GM19240 (cell line): Measurements from ENCODE around the gene VMP1.
"Not testable (repeated sequence)": the region's sequence is repeated elsewhere in the genome, so short reads cannot be mapped to it uniquely, and the experiment has no call there.

Experiments
- DNase-seq: peaks from one replicate; pipeline ENCODE4 v3.0.0; 2011; ENCODE audit warnings: low spot score; ENCODE audit not compliant: insufficient read length

Gene VMP1

GRCh38 chr17:59806322-59806721, 98.9 kb downstream of the VMP1 start:
- not testable (repeated sequence) for DNase-seq

- DNase-seq, result no peak
These were observed 100.5 kb downstream of the VMP1 start for GRCh38 chr17:59807892-59808509.

- DNase-seq, result no peak
These were observed 103.4 kb downstream of the VMP1 start for GRCh38 chr17:59810894-59811153.

GRCh38 chr17:59811209-59811608, 103.8 kb downstream of the VMP1 start:
- no peak for DNase-seq

DNA sequence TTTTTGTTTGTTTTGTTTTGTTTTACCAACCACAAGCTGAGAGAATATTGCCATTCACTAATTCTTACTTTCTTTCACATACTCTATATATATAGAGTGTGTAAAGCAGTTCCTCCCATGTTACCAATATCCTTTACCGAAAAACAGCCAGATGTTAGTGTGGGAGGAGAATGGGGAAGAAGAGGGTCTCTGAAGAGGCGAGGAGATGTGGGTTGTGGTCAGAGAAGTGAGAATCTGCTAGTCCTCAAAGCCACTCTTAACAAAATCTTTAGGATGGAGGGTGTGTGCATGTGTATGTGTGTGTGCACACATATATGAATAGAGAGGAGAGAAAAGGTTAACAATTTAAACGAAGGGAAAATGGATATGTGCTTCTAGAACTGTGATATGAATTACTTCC, 104.7 kb downstream of the VMP1 start:
- DNase-seq, result no peak

- no peak for DNase-seq
These were observed 106.8 kb downstream of the VMP1 start for GRCh38 chr17:59814276-59814675.

GRCh38 chr17:59814685-59815084, 107.2 kb downstream of the VMP1 start:
- no peak for DNase-seq

- no peak for DNase-seq
These were observed 108.5 kb downstream of the VMP1 start for GRCh38 chr17:59815965-59816364.

DNA sequence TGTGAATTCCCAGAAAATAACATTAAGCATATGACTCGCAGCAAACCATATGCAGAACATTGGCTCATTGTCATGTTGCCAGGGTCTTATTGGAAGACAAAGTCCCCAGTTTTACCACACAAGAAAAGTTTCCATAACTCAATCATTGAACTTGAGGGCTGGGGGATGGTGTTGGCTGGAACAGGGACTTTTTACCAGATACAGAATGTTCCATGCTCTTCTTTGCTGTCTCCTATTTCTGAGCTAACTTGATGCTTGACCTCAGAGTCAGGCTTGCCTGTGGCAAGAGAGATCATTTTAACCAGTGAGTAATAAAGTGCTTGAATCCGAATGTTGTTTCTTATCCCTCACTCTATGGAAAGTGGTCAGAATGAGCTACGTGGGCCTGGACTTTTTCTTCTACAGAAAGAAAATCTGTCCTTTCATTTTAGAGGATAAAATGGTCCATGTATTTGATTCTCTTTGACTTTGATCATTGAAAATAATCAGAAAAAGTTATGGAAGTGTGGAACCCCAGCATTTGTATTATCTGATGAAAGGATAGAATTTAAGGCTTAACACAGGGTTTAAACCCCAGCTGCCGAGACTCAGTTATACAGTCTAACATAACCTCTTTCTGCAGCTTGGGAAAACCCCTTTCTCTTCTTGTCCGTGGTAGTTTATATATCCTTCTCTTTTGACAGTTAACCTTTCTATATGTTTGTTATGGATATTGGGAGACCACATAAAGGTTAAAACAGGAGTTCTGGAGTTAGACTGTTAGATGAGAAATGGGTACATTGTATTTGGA, 118.3 kb downstream of the VMP1 start:
- no peak for DNase-seq

DNA sequence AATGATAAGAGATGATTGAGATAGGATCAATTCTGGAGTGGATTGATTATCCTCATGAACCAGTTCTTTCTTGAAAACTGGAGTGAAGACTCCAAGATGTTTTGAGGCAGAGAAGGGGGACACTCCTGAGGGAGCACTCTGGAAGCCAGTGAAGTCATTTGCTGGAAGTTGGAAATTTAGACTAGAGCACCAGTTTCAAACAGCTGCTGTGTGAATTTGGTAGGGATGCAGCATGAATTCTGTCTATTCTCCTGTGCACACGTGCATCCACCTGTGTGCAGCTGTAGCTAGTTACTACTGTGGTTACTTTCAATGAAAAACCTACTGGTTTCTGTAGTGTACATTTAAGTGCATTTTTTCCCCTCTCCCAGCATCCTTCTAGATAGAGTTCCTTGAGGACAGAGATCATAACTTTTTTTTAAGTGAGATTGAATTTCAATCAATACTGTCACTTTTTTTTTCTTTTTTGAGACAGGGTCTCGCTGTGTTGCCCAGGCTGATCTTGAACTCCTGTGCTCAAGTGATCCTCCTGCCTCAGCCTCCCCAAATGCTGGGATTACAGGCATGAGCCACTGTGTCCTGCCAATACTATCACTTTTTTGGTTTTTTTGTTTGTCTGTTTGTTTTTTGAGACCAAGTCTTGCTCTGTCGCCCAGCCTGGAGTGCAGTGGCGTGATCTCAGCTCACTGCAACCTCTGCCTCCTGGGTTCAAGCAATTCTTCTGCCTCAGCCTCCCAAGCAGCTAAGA, 119.4 kb downstream of the VMP1 start:
- DNase-seq, result no peak

DNA sequence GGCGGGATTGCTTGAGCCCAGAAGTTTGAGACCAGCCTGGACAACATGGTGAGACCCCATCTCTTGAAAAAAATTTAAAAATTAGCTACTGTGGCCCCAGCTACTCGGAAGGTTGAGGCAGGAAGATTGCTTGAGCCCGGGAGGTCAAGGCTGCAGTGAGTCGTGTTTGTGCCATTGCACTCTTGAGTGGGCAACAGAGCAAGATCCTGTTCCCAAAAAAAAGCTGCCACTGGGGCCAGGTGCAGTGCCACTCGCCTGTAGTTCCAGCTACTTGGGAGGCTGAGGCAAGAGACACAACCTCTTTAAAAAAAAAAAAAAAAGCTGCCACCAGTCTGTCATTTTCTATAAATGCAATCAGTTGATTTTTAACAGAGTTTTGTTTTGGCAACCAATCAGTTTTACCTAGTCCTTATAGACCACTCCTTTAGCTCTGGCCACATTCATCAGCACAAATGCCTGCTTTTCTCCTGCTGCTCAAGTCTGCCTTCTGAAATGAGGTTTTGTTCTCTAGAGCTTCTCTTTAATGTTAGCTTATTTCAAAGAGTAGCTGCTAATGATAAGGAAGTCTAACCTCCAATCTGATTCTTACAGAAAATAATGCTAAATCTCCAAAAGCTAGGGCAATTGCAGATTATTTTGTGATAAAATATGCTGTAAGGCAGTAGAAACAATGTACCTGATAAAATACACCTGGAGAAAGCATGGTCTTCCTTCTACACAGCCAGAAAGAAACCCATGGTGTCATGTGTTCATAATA, 120.4 kb downstream of the VMP1 start:
- no peak for DNase-seq

DNA sequence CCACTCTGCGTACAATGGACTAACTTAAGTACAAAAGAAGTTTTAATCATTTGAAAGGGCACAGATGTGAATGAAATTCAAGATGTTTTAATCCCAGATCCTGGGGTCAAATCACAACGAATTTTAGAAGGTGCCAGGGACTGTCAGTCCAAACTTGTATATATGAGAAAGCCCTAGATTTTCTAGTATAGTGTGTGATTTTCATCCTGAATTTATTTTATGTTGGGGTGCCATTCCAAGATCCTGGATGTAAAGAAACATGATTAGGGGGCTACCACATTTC, 121.0 kb downstream of the VMP1 start:
- DNase-seq, result no peak

DNA sequence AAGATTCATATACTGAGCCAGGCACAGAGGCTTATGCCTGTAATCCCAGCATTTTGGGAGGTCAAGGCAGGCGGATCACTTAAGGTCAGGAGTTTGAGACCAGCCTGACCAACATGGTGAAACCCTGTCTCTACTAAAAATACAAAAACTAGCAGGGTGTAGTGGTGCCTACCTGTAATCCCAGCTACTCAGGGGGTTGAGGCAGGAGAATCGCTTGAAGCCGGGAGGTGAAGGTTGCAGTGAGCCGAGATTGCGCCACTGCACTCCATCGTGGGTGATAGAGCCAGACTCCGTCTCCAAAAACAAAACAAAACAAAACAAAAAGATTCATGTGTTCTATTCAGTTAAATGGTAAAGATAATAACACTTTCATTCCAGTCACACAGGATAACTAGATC, 121.4 kb downstream of the VMP1 start:
- DNase-seq, result not testable (repeated sequence)

DNA sequence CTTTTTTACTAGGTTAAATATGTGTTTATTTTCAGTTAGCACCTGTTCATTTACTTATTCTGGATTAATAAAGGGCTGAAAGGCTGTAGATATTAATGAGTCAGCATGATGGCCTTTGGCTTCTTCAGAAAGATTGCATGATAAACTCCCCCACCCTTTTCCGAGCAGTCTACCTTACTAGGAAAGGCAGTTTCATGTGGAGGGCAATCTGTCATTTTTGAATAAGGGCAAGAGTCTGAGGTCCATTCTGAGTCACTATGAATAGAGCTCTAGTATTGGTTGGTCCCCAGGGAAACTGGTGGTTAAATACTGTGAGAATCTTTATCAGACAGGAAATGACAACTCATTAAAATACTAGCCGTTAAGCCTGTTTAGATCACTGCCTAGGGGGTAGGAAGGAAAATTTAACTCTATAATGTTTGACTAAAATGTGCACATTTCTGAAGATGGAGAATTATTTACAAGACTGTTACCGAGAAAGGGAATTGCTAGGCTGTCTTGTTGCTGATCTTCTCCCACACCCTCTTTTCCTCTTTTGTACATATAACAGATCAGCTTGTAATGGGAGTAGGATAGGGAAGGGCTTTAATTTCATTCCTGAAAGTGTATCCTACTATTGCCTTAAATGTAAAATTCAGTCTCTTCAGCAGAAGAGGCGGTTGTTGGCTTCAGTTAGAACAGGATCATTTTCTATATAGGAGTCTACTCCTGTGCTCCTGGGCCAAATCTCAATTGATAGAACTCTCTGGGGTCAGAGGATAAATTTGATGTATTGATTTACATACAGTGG, 122.0 kb downstream of the VMP1 start:
- DNase-seq, result no peak

- no peak for DNase-seq
These were observed 122.7 kb downstream of the VMP1 start for GRCh38 chr17:59830007-59830630.

DNA sequence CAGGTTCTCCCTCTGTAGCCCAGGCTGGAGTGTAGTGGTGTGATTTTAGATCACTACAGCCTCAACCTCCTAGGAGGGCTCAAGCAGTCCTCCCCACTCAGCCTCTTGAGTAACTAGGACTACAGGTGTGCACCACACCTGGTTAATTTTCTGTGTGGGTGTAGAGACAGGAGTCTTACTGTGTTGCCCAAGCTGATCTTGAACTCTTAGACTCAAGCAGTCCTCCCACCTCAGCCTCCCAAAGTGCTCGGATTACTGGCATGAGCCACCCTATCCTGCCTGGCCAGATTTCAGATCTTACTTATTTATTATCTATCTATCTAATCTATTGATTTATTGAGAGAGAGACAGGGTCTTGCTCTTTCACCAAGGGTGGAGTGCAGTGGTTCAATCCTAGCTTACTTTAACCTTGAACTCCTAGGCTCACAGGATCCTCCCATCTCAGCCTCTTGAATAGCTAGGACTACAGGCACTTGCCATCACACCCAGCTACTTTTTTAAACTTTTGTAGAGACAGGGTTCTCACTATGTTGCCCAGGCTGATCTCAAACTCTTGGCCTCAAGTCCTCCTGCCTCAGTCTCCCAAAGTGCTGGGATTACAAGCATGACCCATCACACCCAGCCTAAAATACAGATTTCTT, 123.5 kb downstream of the VMP1 start:
- DNase-seq, result no peak

- no peak for DNase-seq
These were observed 125.5 kb downstream of the VMP1 start for GRCh38 chr17:59832883-59833379.

DNA sequence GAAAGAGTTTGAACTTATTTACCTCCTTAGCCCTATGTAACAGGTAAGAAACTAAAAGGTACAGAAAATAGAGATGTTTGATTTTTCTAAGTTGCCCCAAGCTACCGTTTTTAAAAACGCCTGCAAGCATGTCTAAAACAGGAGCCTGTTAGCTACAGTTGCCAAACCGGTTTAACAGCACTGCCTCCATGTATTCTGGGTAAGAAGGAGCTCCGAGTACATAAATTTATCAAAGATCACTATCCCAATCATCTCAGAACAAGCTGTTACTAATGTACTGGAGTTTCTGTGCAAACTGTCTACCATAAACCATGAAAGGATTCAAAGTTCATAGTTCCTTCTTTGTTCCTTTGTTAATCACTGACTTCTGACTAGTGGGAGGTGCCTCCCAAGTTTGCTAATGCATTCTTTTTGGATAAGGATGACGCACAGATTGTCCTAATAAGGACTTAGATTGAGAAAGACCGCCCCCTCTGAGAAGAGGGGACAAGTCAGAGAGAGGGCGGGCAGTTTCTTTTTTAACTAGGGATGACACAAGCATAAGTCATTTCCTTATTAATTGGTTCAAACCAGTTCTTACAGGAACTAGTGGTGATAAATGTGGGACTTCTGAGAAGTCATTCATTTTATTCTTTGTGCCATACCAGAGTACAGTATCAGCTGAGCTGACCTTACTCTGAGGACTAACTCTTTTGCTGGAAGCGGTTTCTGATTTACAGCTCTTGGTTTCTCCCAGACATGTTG, 130.0 kb downstream of the VMP1 start:
- DNase-seq, result no peak

DNA sequence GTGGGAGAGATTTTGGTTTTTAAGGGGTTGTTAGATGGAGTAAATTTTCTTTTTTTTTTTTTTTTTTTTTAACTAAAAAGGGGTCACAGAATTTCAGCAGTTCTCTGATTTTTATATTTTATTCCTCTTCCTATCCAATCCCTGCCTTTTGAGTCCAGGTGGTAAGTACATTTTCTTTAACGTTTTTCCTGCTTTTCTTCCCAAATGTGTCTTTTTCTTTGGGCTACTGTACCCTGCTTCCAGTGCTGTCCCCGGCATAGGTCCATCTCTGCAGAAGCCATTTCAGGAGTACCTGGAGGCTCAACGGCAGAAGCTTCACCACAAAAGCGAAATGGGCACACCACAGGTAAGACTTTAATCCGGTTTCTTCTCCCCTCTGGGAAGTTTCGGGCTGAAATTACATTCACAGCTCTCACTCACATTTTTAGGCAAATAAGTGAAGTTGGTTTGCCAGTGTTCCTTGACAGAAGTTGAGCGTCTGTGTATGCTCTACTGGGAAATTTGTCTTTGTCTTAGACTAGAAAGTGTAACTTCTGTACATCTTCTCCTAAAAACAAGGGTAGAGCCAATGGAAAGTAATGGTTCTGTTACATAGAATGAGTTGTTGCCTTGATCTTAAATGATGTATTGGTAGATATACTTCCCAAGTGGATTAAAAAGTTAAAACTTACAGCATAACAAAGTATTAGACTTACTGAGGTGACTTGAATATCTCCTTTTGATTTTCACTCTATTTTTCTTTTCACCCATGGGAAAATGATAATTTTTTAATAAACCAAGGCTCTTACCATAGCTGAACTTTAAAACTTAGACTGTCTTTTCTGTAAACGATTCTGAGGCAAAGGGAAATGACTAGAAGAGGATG, 130.8 kb downstream of the VMP1 start:
- no peak for DNase-seq
